HepG2 (cell line): ENCODE measurements around the gene BLVRB. TPM values are rescaled to one million over a fixed set of nuclear protein-coding genes. Genes with fewer than 3 reads are reported as not detected.

Source experiments
- ARHGAP35 ChIP-seq: sonication (generic); formaldehyde crosslinking; IDR thresholded peaks from 2 replicates; pipeline ENCODE4 v1.9.0; 2022; ENCODE audit warnings: mild to moderate bottlenecking, inconsistent platforms, moderate library complexity, missing genetic modification reagents, borderline replicate concordance
- ATM ChIP-seq: fragments of 450-650 bp; IDR thresholded peaks from 2 replicates; pipeline ENCODE4 v1.7.1; 2017; ENCODE audit warnings: mild to moderate bottlenecking, borderline replicate concordance
- CC2D1A ChIP-seq: sonication (generic); formaldehyde crosslinking; IDR thresholded peaks from 2 replicates; pipeline ENCODE4 v1.8.1; 2023; ENCODE audit warnings: mild to moderate bottlenecking, missing genetic modification reagents
- GTF3A ChIP-seq: sonication (generic); formaldehyde crosslinking; conservative IDR thresholded peaks from 2 replicates; pipeline ENCODE4 v1.4.0; 2020; ENCODE audit warnings: mild to moderate bottlenecking, missing genetic modification reagents
- HNRNPL ChIP-seq: fragments of 200-400 bp; formaldehyde crosslinking; IDR thresholded peaks from 2 replicates; pipeline ENCODE4 v1.6.1; 2017; ENCODE audit warnings: mild to moderate bottlenecking, low read depth, low read length
- PAF1 ChIP-seq: IDR thresholded peaks from 2 replicates; pipeline ENCODE4 v1.6.1; 2016; ENCODE audit warnings: missing genetic modification reagents, missing compliant biosample characterization
- PAX8 ChIP-seq: sonication (generic); formaldehyde crosslinking; IDR thresholded peaks from 2 replicates; pipeline ENCODE4 v1.8.0; 2022; ENCODE audit warnings: mild to moderate bottlenecking, missing genetic modification reagents, borderline replicate concordance
- PPARG ChIP-seq: conservative IDR thresholded peaks from 2 replicates; pipeline ENCODE4 v1.6.1; 2016; ENCODE audit warnings: missing biosample characterization, missing genetic modification reagents
- RFX3 ChIP-seq: IDR thresholded peaks from 2 replicates; pipeline ENCODE4 v1.6.1; 2016; ENCODE audit warnings: missing biosample characterization, missing genetic modification reagents
- SALL2 ChIP-seq: sonication (generic); formaldehyde crosslinking; IDR thresholded peaks from 2 replicates; pipeline ENCODE4 v1.8.1; 2023; ENCODE audit warnings: mild to moderate bottlenecking, missing genetic modification reagents, inconsistent platforms
- SMAD1 ChIP-seq: sonication (generic); formaldehyde crosslinking; IDR thresholded peaks from 2 replicates; pipeline ENCODE4 v1.4.0; 2020; ENCODE audit warnings: missing genetic modification reagents, low read depth, mild to moderate bottlenecking, borderline replicate concordance
- TRIM24 ChIP-seq: sonication (generic); formaldehyde crosslinking; IDR thresholded peaks from 2 replicates; pipeline ENCODE4 v1.8.0; 2022; ENCODE audit warnings: mild to moderate bottlenecking, missing genetic modification reagents
- ZBTB7A ChIP-seq: sonication (generic); formaldehyde crosslinking; IDR thresholded peaks from 2 replicates; pipeline ENCODE4 v1.8.0; 2022; ENCODE audit warnings: mild to moderate bottlenecking, missing genetic modification reagents
- ZIK1 ChIP-seq: sonication (generic); formaldehyde crosslinking; IDR thresholded peaks from 2 replicates; pipeline ENCODE4 v1.5.0; 2020; ENCODE audit warnings: mild to moderate bottlenecking, low read depth, missing genetic modification reagents, borderline replicate concordance
- ZNF205 ChIP-seq: IDR thresholded peaks from 2 replicates; pipeline ENCODE4 v1.6.1; 2018; ENCODE audit warnings: missing biosample characterization, missing genetic modification reagents
- ZNF235 ChIP-seq: sonication (generic); formaldehyde crosslinking; IDR thresholded peaks from 2 replicates; pipeline ENCODE4 v1.8.1; 2023; ENCODE audit warnings: mild to moderate bottlenecking, missing genetic modification reagents, borderline replicate concordance
- ZNF253 ChIP-seq: sonication (generic); formaldehyde crosslinking; IDR thresholded peaks from 2 replicates; pipeline ENCODE4 v1.8.0; 2022; ENCODE audit warnings: mild to moderate bottlenecking, missing genetic modification reagents, borderline replicate concordance
- ZNF350 ChIP-seq: sonication (generic); formaldehyde crosslinking; IDR thresholded peaks from 2 replicates; pipeline ENCODE4 v1.4.0; 2020; ENCODE audit warnings: mild to moderate bottlenecking, low read depth, missing genetic modification reagents, borderline replicate concordance
- ZNF572 ChIP-seq: sonication (generic); formaldehyde crosslinking; IDR thresholded peaks from 2 replicates; pipeline ENCODE4 v1.5.1; 2020; ENCODE audit warnings: mild to moderate bottlenecking, missing genetic modification reagents
- ZNF589 ChIP-seq: sonication (generic); formaldehyde crosslinking; conservative IDR thresholded peaks from 2 replicates; pipeline ENCODE4 v1.8.0; 2022; ENCODE audit warnings: mild to moderate bottlenecking, moderate library complexity, missing genetic modification reagents
- polyA plus RNA-seq, 8 experiments: library from polyadenylated mRNA; depleted of rRNA in 3 of 8; stranded (reverse) in 7 of 8; unstranded in 1 of 8; fragments of >200 nt; fragmentation: Illumina TruSeq in 4 of 8; extraction: Trizol in 4 of 8; gene quantifications; 2 replicates each; pipeline versions ENCODE4 v1.2.1 to v1.2.3, GENCODE V29; 2011 to 2016; ENCODE audit warnings: low read depth in 4 of 8, missing spikeins in 1 of 8, mixed read lengths in 1 of 8; ENCODE audit not compliant: insufficient read depth in 1 of 8
- total RNA-seq, 5 experiments: library from RNA; depleted of rRNA; stranded (reverse); fragments of >200 nt; fragmentation: Illumina TruSeq; extraction: Trizol; gene quantifications; 2 replicates each; pipeline ENCODE4 v1.2.3, GENCODE V29; 2016; ENCODE audit warnings: low read depth in 1 of 5
- TF ChIP-seq, protein P1 (sequence below): sonication (generic); formaldehyde crosslinking; IDR thresholded peaks from 2 replicates; pipeline ENCODE4 v1.8.0; 2022; ENCODE audit warnings: mild to moderate bottlenecking, missing genetic modification reagents
- TF ChIP-seq, protein P2 (sequence below): sonication (generic); formaldehyde crosslinking; IDR thresholded peaks from 2 replicates; pipeline ENCODE4 v1.4.0; 2020; ENCODE audit warnings: missing genetic modification reagents, borderline replicate concordance
- TF ChIP-seq, protein P3 (sequence below): sonication (generic); formaldehyde crosslinking; IDR thresholded peaks from 2 replicates; pipeline ENCODE4 v1.4.0; 2020; ENCODE audit warnings: mild to moderate bottlenecking, missing genetic modification reagents
- TF ChIP-seq, protein P4 (sequence below): sonication (generic); formaldehyde crosslinking; IDR thresholded peaks from 2 replicates; pipeline ENCODE4 v1.8.1; 2023; ENCODE audit warnings: mild to moderate bottlenecking, moderate library complexity, missing genetic modification reagents

BLVRB gene
- total and polyA plus RNA-seq, 2 of the 13 experiments (the other 11 are each of a cell fraction or from before 2014, with no cell fraction given) = 25.9 to 51.4 TPM

DNA sequence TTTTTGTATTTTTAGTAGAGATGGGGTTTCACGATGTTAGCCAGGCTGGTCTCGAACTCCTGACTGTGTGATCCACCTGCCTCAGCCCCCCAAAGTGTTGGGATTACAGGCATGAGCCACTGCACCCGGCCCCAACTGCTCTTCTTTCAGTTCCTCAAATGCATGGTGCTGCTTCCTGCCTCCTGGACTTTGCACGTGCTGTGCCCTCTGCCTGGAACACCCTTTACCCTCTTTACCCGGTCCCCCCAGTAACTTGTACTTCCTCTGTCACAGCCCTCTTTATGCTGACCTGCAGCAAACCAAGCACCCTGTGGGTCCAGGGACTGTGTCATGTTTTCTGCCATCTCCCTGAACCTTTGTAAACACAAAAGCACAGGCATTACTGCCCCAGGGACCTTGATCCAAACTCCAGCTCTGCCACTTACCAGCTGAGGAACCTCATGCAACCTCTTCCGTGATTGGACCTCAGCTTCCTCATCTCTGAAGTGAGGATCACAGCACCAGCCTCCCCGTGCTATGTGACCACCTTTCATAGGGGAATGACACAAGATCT lies 3.8 kb downstream of the BLVRB start (continued):
- TF ChIP-seq, protein P1, sequence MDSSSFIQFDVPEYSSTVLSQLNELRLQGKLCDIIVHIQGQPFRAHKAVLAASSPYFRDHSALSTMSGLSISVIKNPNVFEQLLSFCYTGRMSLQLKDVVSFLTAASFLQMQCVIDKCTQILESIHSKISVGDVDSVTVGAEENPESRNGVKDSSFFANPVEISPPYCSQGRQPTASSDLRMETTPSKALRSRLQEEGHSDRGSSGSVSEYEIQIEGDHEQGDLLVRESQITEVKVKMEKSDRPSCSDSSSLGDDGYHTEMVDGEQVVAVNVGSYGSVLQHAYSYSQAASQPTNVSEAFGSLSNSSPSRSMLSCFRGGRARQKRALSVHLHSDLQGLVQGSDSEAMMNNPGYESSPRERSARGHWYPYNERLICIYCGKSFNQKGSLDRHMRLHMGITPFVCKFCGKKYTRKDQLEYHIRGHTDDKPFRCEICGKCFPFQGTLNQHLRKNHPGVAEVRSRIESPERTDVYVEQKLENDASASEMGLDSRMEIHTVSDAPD (CRISPR knock-in tag) = no peak
- no peak for TF ChIP-seq TRIM24 (CRISPR knock-in tag)
- TF ChIP-seq ZNF350 (CRISPR knock-in tag) = peak; percentile 25; the same call in 1 of the 2 replicates
- no peak for TF ChIP-seq ZIK1
- TF ChIP-seq ZNF253 = 0 out of 2 replicates have a peak, but pooled peaks have one; percentile 32
- TF ChIP-seq SMAD1 (CRISPR knock-in tag) = 0 out of 2 replicates have a peak, but pooled peaks have one; percentile 54
- peak; percentile 82 for TF ChIP-seq PPARG (CRISPR knock-in tag)
- TF ChIP-seq, protein P2, sequence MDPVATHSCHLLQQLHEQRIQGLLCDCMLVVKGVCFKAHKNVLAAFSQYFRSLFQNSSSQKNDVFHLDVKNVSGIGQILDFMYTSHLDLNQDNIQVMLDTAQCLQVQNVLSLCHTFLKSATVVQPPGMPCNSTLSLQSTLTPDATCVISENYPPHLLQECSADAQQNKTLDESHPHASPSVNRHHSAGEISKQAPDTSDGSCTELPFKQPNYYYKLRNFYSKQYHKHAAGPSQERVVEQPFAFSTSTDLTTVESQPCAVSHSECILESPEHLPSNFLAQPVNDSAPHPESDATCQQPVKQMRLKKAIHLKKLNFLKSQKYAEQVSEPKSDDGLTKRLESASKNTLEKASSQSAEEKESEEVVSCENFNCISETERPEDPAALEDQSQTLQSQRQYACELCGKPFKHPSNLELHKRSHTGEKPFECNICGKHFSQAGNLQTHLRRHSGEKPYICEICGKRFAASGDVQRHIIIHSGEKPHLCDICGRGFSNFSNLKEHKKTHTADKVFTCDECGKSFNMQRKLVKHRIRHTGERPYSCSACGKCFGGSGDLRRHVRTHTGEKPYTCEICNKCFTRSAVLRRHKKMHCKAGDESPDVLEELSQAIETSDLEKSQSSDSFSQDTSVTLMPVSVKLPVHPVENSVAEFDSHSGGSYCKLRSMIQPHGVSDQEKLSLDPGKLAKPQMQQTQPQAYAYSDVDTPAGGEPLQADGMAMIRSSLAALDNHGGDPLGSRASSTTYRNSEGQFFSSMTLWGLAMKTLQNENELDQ (CRISPR knock-in tag) = no peak
- no peak for TF ChIP-seq CC2D1A (CRISPR knock-in tag)
- TF ChIP-seq GTF3A (CRISPR knock-in tag) = no peak
- TF ChIP-seq, protein P3, sequence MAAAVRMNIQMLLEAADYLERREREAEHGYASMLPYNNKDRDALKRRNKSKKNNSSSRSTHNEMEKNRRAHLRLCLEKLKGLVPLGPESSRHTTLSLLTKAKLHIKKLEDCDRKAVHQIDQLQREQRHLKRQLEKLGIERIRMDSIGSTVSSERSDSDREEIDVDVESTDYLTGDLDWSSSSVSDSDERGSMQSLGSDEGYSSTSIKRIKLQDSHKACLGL (CRISPR knock-in tag) = no peak
- no peak for TF ChIP-seq PAF1 (CRISPR knock-in tag)
- TF ChIP-seq PAX8 (CRISPR knock-in tag) = no peak
- TF ChIP-seq SALL2 (CRISPR knock-in tag) = no peak
- no peak for TF ChIP-seq ZNF589 (CRISPR knock-in tag)
- TF ChIP-seq, protein P4, sequence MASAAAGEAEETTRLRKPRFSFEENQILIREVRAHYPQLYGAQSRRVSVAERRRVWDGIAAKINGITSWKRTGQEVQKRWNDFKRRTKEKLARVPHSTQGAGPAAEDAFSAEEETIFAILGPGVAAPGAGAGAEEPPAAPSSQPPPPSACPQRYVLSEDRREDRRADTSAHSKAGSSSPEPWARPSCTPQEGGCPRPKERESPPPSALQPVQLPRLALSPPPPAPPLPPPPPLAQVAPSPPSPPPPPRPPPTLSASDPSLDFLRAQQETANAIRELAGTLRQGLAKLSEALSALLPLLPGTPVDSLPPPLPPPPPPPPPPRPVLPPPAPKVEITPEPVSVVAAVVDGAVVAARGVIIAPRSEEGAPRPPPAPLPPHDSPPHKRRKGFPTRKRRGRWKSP (CRISPR knock-in tag) = no peak
- TF ChIP-seq ZNF235 = no peak
- no peak for TF ChIP-seq ATM
- TF ChIP-seq ZNF572 (CRISPR knock-in tag) = no peak
- peak; percentile 33; the same call in 1 of the 2 replicates for TF ChIP-seq ZBTB7A (CRISPR knock-in tag)
- TF ChIP-seq RFX3 (CRISPR knock-in tag) = no peak
- TF ChIP-seq HNRNPL = no peak
- no peak for TF ChIP-seq ZNF205 (CRISPR knock-in tag)
- no peak for TF ChIP-seq ARHGAP35 (CRISPR knock-in tag)
